ENCODE measurements around the gene TULP4. TPM values are rescaled to one million over a fixed set of nuclear protein-coding genes. Genes with fewer than 3 reads are reported as not detected.

The TULP4 gene, protein sequence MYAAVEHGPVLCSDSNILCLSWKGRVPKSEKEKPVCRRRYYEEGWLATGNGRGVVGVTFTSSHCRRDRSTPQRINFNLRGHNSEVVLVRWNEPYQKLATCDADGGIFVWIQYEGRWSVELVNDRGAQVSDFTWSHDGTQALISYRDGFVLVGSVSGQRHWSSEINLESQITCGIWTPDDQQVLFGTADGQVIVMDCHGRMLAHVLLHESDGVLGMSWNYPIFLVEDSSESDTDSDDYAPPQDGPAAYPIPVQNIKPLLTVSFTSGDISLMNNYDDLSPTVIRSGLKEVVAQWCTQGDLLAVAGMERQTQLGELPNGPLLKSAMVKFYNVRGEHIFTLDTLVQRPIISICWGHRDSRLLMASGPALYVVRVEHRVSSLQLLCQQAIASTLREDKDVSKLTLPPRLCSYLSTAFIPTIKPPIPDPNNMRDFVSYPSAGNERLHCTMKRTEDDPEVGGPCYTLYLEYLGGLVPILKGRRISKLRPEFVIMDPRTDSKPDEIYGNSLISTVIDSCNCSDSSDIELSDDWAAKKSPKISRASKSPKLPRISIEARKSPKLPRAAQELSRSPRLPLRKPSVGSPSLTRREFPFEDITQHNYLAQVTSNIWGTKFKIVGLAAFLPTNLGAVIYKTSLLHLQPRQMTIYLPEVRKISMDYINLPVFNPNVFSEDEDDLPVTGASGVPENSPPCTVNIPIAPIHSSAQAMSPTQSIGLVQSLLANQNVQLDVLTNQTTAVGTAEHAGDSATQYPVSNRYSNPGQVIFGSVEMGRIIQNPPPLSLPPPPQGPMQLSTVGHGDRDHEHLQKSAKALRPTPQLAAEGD (N-terminal part only)
- 242 and 281 TPM in 2 replicates for total RNA-seq
- 26.6 TPM for polyA plus RNA-seq (2012)

- DNase-seq (ENCODE audit: low read depth) = no peak
Observed at GRCh38 chr6:158312165-158312564, at the start of gene TULP4. TSS of gene TULP4 (plus strand) at chr6:158312465. CDS start at chr6:158314017, 1,552 bp downstream.

DNA sequence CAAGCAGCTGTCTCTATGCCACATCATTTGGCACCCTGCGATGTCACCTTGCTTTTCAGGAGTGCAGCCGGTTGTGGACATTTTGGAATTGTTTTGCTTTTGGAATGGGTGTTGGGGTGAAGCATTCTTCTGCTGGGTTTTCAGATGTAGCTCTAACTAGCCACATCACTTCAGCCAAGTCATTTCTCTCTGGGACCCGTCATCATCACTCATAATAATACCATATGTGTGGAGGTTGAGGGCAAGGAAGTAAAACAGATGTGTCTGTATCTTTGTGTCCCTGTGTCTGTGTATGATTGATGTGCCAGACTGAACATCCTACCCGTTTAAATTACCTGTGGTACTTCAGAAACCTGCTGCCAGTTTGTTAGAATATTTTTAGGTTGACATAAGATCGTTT is 49.5 kb upstream of the TULP4 start:
- peak; percentile 55 for DNase-seq (ENCODE audit: low read depth)

GRCh38 chr6:158264180-158264579 is 48.1 kb upstream of the TULP4 start:
- DNase-seq (ENCODE audit: low read depth) = no peak

- DNase-seq (ENCODE audit: low read depth) = no peak
Observed at GRCh38 chr6:158266131-158266530, 46.1 kb upstream of the TULP4 start.

- no peak for DNase-seq (ENCODE audit: low read depth)
Observed at GRCh38 chr6:158268361-158269147, 43.7 kb upstream of the TULP4 start.

DNA sequence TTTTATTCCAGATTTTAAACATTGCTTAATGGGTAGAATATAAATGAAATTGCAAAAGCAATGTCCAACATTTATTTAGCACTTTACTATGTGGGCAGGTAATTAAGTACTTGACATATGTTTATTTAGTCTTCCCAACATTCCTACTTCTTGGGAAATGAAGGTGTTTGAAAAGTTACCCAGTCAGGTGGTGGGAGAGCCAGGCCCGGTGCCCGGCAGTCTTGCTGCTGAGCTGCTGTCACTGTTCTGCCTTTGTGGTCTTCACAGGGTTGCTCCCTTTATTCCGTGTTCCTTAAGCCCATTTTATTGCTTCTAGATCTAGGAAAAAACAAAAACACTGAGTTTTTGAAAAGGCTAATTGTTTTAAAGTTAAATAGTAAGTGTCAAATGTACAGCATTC is 42.6 kb upstream of the TULP4 start:
- DNase-seq (ENCODE audit: low read depth) = no peak

- no peak for DNase-seq (ENCODE audit: low read depth)
Observed at GRCh38 chr6:158270389-158271127, 41.7 kb upstream of the TULP4 start.

DNA sequence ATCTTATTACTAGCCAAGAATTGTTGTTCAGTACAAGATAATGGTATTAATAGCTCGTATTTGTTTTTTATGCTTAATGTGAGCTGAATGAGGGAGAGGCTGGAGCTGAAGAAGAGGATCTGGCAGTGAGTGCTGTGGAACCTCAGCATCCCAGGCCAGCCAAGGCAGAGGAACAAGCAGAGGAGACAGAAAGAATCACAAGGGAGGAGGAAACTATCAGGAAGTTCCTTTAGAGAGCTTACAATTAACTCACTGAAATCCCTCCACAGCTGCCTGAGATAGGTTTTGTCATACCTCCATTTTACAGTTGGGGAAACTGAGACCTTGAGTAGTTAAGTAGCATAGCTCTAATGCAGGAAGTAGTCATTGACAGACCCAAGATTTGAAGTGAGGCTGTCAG is 39.9 kb upstream of the TULP4 start:
- no peak for DNase-seq (ENCODE audit: low read depth)

GRCh38 chr6:158278004-158278403 is 34.3 kb upstream of the TULP4 start:
- DNase-seq (ENCODE audit: low read depth) = no peak

DNA sequence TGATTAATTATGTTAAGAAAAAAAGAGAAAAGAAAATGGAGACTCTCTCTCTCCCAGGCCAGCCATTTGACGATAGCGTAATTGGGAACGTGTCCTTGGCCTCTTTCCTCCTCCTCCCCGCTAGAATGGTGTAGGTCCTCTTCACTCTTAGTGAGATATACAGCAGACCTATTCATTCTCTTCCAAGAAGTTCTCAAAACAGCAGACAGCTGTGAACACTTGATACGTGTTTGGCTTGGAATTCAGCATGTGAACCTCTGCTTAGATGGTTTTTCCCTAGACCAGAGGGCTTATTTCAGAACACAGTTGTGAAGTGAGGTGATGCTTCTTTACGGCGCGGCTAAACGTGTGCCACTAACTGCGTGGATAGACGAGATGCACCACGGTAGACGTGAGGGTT is 32.6 kb upstream of the TULP4 start:
- DNase-seq (ENCODE audit: low read depth) = peak; percentile 63

GRCh38 chr6:158283304-158283980 is 28.8 kb upstream of the TULP4 start:
- DNase-seq (ENCODE audit: low read depth) = no peak

DNA sequence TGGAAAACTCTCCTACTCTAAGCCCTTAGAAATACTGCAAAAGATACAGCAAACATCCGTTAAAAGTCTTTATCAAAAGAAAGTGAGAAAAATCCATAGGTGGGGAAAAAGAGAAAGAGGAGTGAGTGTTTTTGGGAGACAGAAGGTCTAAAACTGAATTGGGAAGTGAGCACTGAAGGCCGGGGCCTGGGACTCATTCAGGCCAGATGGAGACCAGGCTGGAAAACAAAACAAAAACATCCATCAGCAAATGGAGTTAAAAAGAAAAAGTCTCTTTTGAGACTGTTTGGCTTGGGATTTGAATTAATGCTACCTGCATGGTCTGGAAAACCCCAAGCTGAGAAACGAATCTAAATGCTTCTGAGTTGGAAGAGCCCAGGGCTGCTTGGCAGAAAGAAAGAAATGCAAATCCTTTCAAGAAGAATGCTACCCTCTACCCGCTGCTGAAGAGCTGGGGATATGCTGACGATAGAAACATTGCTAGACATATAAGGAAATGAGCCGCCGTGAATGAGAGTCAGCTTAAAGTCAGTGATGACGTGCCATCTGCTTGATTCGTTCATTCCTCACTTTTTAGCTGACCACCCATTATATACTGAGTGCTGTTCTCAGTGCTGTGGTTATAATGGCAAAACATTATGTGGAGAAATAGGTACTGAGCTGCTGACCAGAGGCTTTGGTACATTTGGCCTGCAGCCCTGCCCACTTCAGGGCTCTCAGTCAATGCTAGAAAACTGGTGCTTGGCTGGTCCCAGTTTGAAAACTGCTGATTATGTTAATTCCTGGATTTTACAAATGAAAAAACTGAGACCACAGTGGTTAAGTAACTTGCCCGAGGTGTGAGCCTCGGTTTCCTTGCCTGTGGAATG is 28.0 kb upstream of the TULP4 start:
- DNase-seq (ENCODE audit: low read depth) = no peak

DNA sequence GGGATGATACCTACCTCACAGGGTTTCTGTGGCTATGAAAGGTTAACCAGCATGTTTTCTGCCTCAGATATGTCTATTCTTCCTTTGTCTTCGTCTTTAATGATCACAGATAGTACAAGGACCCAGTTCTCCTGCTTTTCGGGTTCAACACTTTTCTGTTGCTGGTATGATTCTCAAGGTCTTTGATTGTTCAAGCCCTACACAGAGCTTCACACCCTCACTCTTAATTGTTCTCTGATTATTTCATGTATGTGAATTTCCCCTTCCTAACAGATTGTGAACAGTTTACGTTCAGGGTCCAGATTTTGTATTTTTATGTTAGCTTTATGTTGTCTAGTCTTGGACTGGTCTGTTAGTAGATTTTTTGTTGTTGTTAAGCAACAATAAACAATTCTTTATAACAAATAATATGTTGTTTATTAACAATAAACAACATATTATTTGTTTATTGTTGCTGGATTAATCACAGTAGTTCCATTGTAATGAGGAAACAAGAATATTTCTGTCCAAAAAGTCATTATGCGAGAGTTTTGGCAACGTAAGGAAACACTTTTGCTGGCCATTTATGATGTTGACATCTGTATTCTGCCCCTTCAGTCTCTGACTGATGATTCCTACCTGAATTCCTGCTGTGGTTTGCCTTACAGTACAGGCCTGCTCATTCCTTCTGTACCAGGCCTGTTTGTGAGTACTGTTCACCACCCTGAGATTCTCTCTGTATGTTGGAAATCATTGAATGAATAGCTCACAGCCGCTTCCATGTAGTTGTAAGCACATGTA is 27.2 kb upstream of the TULP4 start:
- DNase-seq (ENCODE audit: low read depth) = no peak

DNA sequence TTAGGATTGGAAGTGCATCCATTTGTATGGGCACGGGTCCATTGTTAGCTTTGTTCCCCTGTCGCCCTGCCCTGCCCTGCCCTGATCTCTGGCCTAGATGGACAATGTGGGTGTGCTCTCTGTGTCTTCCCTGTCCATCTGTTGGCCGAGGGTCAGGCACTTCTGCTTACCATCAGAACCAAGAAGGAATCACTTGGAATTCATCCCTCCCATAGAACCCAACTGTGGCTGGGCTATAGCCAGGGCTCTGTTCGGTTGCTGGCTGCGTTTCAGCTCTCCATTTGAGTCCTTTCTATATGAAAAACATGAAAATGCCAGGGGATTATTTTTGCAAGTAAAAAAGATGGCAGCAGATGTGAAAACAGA is 26.6 kb upstream of the TULP4 start:
- DNase-seq (ENCODE audit: low read depth) = peak; percentile 49

DNA sequence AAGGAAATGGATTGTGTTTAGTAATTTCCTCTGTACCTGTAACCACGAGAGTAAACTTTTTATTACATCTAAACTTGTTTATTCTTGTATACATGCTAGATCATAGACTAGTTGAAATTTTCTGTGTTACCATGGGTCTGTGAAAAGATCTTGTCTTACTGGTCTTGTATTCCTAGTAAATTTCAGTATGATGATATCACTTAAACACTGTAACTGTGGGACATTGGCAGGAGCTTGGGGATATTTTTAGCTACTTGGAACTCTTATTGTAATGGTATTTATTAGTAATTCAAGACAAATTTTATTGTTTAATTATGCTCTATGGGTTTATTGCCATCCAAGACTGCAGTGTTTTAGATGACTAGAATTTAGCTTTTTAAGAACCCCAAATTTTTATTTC is 25.9 kb upstream of the TULP4 start:
- DNase-seq (ENCODE audit: low read depth) = peak; percentile 59

DNA sequence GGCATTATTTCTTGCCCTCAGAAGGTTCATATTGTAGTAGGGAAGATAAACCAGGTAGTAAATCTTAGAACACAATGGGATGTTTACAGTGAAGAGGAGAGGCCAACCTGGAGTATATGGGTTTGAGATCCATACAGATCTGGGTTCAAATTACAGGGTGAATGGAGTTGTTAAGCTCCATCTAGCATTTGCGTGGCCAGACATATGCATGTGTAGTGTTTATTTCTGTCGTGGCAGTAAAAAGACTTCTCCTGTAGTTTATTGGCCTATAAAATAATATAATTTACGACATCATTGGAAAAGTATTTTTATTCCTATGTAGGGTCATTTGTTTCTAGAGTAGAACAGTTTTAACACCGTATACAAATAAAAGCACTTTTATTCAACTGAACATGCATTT is 25.2 kb upstream of the TULP4 start:
- no peak for DNase-seq (ENCODE audit: low read depth)

DNA sequence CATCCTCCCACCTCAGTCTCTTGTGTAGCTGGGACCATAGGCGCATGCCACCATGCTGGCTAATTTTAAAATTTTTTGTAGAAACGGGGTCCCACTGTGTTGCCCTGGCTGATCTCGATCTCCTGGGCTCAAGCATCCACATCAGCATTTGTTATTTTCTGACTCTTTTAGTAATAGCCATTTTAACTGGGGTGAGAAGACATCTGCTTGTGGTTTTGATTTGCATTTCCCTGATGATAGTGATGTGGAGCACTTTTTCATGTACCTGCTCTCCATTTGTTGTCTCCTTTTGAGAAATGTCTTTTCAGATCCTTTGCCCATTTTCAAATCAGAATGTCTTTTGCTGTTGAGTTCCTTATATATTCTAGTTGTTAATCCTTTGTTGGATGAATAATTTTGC is 22.2 kb upstream of the TULP4 start:
- DNase-seq (ENCODE audit: low read depth) = no peak

DNA sequence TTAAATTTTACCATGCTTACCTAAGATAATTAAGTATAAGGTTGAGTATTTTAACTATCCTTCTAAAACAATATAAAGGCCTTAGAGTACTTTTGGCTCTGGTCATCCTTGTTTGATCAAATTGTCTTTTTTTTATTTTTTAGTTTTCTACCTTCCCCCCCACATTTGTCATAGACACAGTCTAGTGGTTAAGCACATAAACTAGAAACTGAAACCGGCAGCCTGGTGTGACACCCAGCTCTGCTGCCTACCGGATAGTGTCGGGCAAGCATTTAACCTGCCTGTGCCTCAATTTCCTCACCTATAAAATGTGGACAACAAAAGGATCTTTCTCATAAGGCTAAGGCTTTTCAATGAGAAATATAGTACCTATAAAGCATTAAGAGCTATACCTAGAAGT is 21.6 kb upstream of the TULP4 start:
- DNase-seq (ENCODE audit: low read depth) = no peak

- DNase-seq (ENCODE audit: low read depth) = no peak
Observed at GRCh38 chr6:158292016-158292415, 20.2 kb upstream of the TULP4 start.
